Ovary (tissue), 9 donors: ENCODE data around the gene CDCA4. TPM values are rescaled to one million over a fixed set of nuclear protein-coding genes. Genes with fewer than 3 reads are reported as not detected.

ENCODE experiments used
- DNase-seq, 5 donors: peaks; one replicate each; pipeline ENCODE4 v3.0.0-alpha.2; 2019 to 2020
- H3K27ac ChIP-seq, 2 donors: fragments of 200-600 bp; one replicate each; pipeline versions ENCODE4 v1.5.1 to v1.8.0; 2019 to 2022
- H3K27me3 ChIP-seq: fragments of 200-600 bp; one replicate; pipeline ENCODE4 v1.8.0; 2022
- H3K36me3 ChIP-seq: fragments of 200-600 bp; sonication (generic); one replicate; pipeline ENCODE4 v1.5.1; 2019
- H3K4me1 ChIP-seq: one replicate; pipeline ENCODE4 v1.8.1; 2013; ENCODE audit warnings: mild to moderate bottlenecking, moderate library complexity; ENCODE audit not compliant: insufficient read depth
- H3K4me3 ChIP-seq: fragments of 200-600 bp; sonication (generic); one replicate; pipeline ENCODE4 v1.5.1; 2017
- H3K9me3 ChIP-seq, 2 donors: fragments of 200-600 bp in 1 of 2; sonication (generic) in 1 of 2; one replicate each; pipeline versions ENCODE4 v1.5.1 to v1.8.1; 2013 to 2019; ENCODE audit warnings: mild to moderate bottlenecking in 1 of 2, moderate library complexity in 1 of 2
- EP300 ChIP-seq: sonication (generic); formaldehyde crosslinking; IDR thresholded peaks from one replicate; pipeline ENCODE4 v1.6.1; 2017; ENCODE audit warnings: antibody characterized with exemption
- POLR2A ChIP-seq: fragments of 450-650 bp; IDR thresholded peaks from one replicate; pipeline ENCODE4 v1.6.1; 2017; ENCODE audit warnings: antibody characterized with exemption, mild to moderate bottlenecking, moderate library complexity
- WGBS, 3 donors: extraction: QIAGEN DNeasy Blood & Tissue Kit in 1 of 3; methylation state at CpG; one replicate each; pipeline versions ENCODE4 v1.1.5 to v1.1.7; 2013 to 2017; 5-methylcytosine and 5-hydroxymethylcytosine counted together
- intact Hi-C, 4 donors: fragments of 100-400 bp; cut with DNase I; formaldehyde crosslinking; loops; one replicate each; pipeline versions ENCODE4 v1.11.0 to v1.15.1; 2022 to 2023
- polyA plus RNA-seq, 2 donors: library from polyadenylated mRNA; stranded (reverse); fragments of 200-250 nt in 1 of 2; fragments of 350-450 nt in 1 of 2; fragmentation: Illumina TruSeq in 1 of 2; extraction: RNeasy Lipid Tissue Mini Kit (QIAGEN cat#74804) in 1 of 2; gene quantifications; one replicate each; pipeline ENCODE4 v1.2.3, GENCODE V29; 2013 to 2014
- total RNA-seq, 7 donors: library from RNA; depleted of rRNA in 2 of 7; stranded (reverse); fragments of >200 nt in 2 of 7; fragmentation: NEBNext Ultra II Directional in 3 of 7; extraction: Animal tissue kit (Norgen Biotek cat#: 25700) in 3 of 7; gene quantifications; one replicate each; pipeline versions ENCODE4 v1.1.0 to v1.2.4, GENCODE V29; 2016 to 2023
- TF ChIP-seq, protein P1 (sequence below), 3 donors: fragments of 450-650 bp in 2 of 3; fragments of 200-600 bp in 1 of 3; IDR thresholded peaks; one replicate each; pipeline versions ENCODE4 v1.5.1 to v1.8.0; 2016 to 2022; ENCODE audit warnings: antibody characterized with exemption in 3 of 3, mild to moderate bottlenecking in 1 of 3
- donor health status: DM: no; HTN: no; CAD: no; lungs with moderate emphysema.
- donor health status: DM: no; HTN: no; CAD: no.
- donor health status: Bipolar disorder and iron deficiency.
- donor health status: DM: yes; HTN: yes; CAD: no.
- donor health status: DM: no; HTN: no; CAD: no.
- donor health status: DM: yes; HTN: yes; CAD: no.

Gene CDCA4
- total and polyA plus RNA-seq, 9 donors, result 2.9 to 9.4 (median 7.4) TPM

DNA sequence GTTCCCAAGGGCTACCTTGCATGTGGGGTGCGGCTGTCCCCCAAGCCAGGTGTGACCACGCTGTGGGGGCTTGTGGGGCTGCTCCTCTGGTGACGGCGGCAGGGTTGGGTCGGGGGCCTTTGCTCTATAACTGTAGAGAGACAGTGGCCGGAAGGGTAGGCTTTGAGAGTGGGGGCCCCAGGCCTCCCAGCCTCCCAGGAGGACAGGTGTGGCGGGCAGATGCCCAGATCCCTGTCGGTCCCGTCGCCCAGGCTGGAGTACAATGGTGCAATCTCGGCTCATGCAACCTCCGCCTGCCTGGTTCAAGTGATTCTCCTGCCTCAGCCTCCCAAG, 47.1 kb upstream of the CDCA4 start:
- Histone ChIP-seq H3K36me3 (no peaks in the 10 kb centered on the region), H3K27ac (no peak overlapping the region), H3K4me3 (no peak overlapping the region), H3K4me1 (no peaks in the 10 kb centered on the region), H3K9me3 (no peaks in the 10 kb centered on the region), H3K27me3 (no peaks in the 10 kb centered on the region)
- 93 to 99% (median 94%) methylated on average over 11 to 12 of the region's 12 CpGs for WGBS, 3 donors
- intact Hi-C loops, result no loop called here
- DNase-seq, result no peak
- TF ChIP-seq, protein P1, sequence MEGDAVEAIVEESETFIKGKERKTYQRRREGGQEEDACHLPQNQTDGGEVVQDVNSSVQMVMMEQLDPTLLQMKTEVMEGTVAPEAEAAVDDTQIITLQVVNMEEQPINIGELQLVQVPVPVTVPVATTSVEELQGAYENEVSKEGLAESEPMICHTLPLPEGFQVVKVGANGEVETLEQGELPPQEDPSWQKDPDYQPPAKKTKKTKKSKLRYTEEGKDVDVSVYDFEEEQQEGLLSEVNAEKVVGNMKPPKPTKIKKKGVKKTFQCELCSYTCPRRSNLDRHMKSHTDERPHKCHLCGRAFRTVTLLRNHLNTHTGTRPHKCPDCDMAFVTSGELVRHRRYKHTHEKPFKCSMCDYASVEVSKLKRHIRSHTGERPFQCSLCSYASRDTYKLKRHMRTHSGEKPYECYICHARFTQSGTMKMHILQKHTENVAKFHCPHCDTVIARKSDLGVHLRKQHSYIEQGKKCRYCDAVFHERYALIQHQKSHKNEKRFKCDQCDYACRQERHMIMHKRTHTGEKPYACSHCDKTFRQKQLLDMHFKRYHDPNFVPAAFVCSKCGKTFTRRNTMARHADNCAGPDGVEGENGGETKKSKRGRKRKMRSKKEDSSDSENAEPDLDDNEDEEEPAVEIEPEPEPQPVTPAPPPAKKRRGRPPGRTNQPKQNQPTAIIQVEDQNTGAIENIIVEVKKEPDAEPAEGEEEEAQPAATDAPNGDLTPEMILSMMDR (IDR thresholded peaks at IDR 0.05), result no peak
- TF ChIP-seq EP300 (no peak), POLR2A (no peak)

DNA sequence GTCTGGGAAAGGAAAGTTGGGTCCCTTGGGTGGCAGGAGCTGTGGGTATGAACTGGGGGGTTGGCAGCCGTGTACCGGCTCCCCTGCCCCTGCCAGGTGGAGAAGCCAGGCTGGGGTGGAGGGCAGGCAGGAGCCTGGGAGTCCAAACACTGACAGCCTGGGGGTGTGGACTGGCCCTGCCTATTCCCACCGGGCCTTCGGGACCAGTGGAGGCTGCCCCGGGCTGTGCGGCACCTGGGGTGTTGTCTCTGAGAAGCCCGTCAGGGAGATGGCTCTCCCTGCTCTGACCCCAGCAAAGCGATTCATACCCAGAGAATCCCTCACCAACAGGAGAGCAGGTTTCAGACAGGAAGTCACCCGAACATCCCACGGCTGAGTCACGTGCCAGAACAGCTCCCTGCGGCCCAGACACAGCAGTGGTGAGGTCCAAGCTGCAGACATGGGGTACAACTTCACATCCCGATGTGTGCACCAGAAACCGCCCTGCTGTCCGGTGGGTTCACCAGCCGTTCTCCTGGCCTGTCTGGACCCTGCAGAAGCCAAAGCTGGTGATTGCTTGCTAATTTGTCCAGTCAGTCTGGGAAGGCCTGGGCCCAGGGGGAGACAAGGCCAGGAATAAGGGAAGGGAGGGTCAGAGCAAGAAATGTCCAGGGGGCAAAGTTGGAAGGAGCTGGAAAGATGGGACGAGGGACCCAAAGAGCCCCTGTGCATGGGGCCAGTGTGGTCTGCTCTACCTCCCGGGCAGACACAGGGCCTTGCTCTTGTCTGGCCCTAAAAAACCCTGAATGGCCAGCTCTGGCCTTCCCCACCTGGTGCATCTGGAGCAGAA, 46.5 kb upstream of the CDCA4 start:
- intact Hi-C loops, result no loop called here
- no peak for TF ChIP-seq POLR2A
- TF ChIP-seq EP300, result no peak
- TF ChIP-seq, protein P1 (IDR thresholded peaks at IDR 0.05), result no peak
- no peak overlapping the region for H3K4me3 ChIP-seq
- no peaks in the 10 kb centered on the region for H3K36me3 ChIP-seq
- DNase-seq, result no peak
- WGBS, 3 donors, result 61 to 65% (median 63%) methylated on average over 18 of the region's 18 CpGs
- H3K9me3 ChIP-seq, result no peaks in the 10 kb centered on the region
- no peak overlapping the region for H3K27ac ChIP-seq
- no peaks in the 10 kb centered on the region for H3K27me3 ChIP-seq
- H3K4me1 ChIP-seq, result no peaks in the 10 kb centered on the region

DNA sequence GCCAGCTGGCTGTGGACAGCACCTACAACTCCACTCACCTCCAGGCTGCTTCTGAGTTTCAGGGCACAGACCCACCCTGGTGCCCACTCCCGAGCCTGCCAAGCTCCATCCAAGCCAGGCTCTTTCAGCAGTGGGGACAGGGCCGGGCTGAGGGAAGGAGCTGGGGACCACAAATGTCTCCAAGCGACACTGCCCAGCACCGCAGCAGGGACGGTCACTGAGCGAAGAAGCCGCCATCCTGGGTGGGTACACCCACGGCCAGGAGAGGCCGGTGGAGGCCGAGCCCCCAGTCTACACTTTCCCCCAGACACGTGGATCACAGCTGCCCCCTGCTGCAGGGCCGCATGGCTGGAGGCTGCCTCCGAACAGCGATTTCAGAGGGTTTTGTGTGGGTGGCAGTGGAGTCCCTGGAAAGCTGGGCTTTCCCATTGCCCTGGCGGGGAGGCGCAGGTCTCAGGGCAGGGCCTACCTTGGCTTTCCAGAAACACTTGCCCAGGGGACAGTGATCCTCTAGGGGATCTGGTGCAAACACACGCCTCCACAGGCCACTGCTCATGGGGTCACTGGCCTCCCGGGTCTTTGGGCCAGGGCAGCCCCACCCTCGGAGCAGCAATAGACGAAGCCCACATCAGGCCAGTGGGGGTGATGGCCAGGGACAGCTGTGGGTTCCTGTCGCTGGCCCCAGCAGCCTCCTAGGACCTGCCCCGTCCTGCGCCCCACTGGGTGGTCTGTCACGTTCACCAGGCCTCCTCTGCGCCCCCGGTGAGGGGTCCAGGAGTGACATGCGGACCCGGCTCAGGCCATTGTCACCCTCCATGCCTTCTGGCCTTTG, 45.6 kb upstream of the CDCA4 start:
- Histone ChIP-seq H3K4me3 (no peak overlapping the region), H3K4me1 (no peaks in the 10 kb centered on the region), H3K9me3 (no peaks in the 10 kb centered on the region), H3K27ac (no peak overlapping the region), H3K27me3 (no peaks in the 10 kb centered on the region), H3K36me3 (no peaks in the 10 kb centered on the region)
- 76 to 78% (median 77%) methylated on average over 23 to 28 of the region's 28 CpGs for WGBS, 3 donors
- no peak for DNase-seq
- TF ChIP-seq EP300 (no peak), POLR2A (no peak)
- TF ChIP-seq, protein P1 (IDR thresholded peaks at IDR 0.05), result no peak
- intact Hi-C loops, result no loop called here

DNA sequence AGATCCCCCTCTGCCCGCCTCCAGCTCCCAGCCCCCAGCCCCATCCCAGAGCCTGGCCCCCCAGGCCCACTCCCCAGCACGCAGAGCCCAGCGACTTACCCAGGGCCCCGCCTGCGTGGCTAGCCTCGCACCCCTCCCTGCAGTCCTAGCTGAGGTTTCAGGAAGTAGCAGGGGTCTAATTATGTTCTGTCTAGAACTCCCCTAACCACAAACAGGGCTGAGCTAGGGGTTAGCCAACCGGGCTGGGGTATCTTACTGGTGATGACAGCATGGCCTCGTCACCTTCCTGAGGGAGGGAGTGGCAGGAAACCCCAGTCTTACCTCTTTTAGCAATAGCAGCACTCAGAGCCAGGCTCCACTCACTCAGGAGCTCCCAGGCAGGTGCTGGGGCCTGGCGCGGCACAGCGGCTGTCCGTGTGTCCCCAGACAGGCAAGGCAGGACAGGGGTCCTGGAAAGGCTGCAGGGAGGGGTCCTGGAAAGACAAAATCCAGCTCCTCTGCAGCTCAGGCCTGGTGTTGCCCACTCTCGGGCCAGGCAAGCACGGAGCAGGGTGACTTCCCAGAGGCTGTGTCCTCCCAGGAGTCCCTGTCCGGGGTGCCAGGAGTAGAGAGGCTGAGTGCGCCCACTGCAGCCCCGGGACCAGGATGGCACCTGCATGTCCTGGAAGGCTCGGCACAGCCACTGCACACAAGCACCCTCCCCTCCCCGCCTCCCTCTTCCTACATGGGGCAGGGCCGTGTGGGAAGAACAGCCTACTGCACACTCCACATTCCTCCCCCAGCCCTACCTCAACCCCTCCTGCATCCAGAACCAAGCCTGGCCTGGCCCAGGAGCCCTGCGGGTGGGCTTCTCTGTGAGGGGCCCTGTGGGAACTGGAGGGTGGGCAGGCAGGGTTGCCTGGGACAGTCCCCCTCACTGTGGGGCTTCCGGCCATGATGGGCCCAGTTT, 44.7 kb upstream of the CDCA4 start, which contains the start of gene GPR132:
Gene GPR132 (minus strand): TSS at position 151 of the 949 bp plus-strand sequence. CDS start 10,010 bp downstream, outside the sequence.
- intact Hi-C loops, result no loop called here
- H3K27me3 ChIP-seq, result no peaks in the 10 kb centered on the region
- WGBS, 3 donors, result 71 to 76% (median 75%) methylated on average over 22 of the region's 22 CpGs
- no peaks in the 10 kb centered on the region for H3K36me3 ChIP-seq
- H3K4me1 ChIP-seq, result no peaks in the 10 kb centered on the region
- no peak for DNase-seq
- no peak within 1 kb of the TSS for H3K27ac ChIP-seq
- TF ChIP-seq POLR2A, result no peak
- no peak for TF ChIP-seq EP300
- TF ChIP-seq, protein P1 (IDR thresholded peaks at IDR 0.05), result no peak
- H3K4me3 ChIP-seq, result no peak within 1 kb of the TSS
- no peaks in the 10 kb centered on the region for H3K9me3 ChIP-seq
